GM12878 (cell line): ENCODE data around the gene CCDC144A. TPM values are rescaled to one million over a fixed set of nuclear protein-coding genes. Genes with fewer than 3 reads are reported as not detected.
"Not testable (repeated sequence)": the region's sequence is repeated elsewhere in the genome, so short reads cannot be mapped to it uniquely, and the experiment has no call there.

Source experiments
- ATAC-seq: fragments of 200-7000 bp; cut with Tn5 transposase; 3 replicates; pipeline ENCODE4 v1.9.1; 2020; ENCODE audit warnings: mild to moderate bottlenecking, moderate library complexity
- BruUV-seq: library from RNA; stranded (reverse); fragments of 400-500 nt; replicated peaks from 2 replicates; lab custom pipeline; 2021; lab: Mats Ljungman, UMichigan
- CTCF ChIA-PET: fragments of 300-600 bp; sonication (Branson Sonifier 250); formaldehyde crosslinking; extraction: SDS; loops from one replicate; lab custom pipeline; 2021; ENCODE audit warnings: inconsistent platforms; lab: Yijun Ruan, JAX
- POLR2A ChIA-PET: fragments of 350-600 bp; formaldehyde crosslinking; extraction: SDS; loops from one replicate; lab custom pipeline; 2021; ENCODE audit warnings: inconsistent platforms; lab: Charles Lee
- RAD21 ChIA-PET: fragments of 300-600 bp; sonication (Branson Sonifier 250); formaldehyde crosslinking; loops from one replicate; lab custom pipeline; 2023; ENCODE audit warnings: antibody characterized with exemption; ENCODE audit not compliant: unreplicated experiment; lab: Charles Lee
- SMC1A ChIA-PET: fragments of 300-600 bp; sonication (Branson Sonifier 250); formaldehyde crosslinking; loops from one replicate; lab custom pipeline; 2023; ENCODE audit not compliant: unreplicated experiment, uncharacterized antibody; lab: Charles Lee
- DNase-seq: peaks from one replicate; pipeline ENCODE4 v3.0.0-alpha.2; 2011; ENCODE audit warnings: low read depth, low spot score
- FAIRE-seq: peaks from 3 replicates; lab custom pipeline; 2011; peaks lifted over from hg19 to GRCh38; lab: Jason Lieb, UNC
- H2AFZ ChIP-seq: 2 replicates; pipeline ENCODE4 v1.6.0; 2011; ENCODE audit warnings: low read depth, low read length, control low read depth; ENCODE audit not compliant: control insufficient read depth
- H3K27ac ChIP-seq: 2 replicates; pipeline ENCODE4 v1.5.1; 2011; ENCODE audit warnings: control low read depth; ENCODE audit not compliant: control insufficient read depth, insufficient read depth
- H3K27me3 ChIP-seq, 2 experiments: replicated peaks in 1 of 2; 2 replicates each; pipeline versions ENCODE4 v1.6.0 to v1.6.1; 2011; ENCODE audit warnings: low read length in 1 of 2; ENCODE audit not compliant: control insufficient read depth in 2 of 2, insufficient read depth in 2 of 2
- H3K36me3 ChIP-seq, 2 experiments: 2 replicates each; pipeline ENCODE4 v1.5.1; 2011; ENCODE audit warnings: low read length in 1 of 2; ENCODE audit not compliant: control insufficient read depth in 2 of 2, insufficient read depth in 2 of 2
- H3K4me1 ChIP-seq: 2 replicates; pipeline ENCODE4 v1.6.1; 2011; ENCODE audit warnings: mild to moderate bottlenecking, low read length, moderate library complexity, mixed read lengths; ENCODE audit not compliant: control insufficient read depth, insufficient read depth
- H3K4me2 ChIP-seq: 2 replicates; pipeline ENCODE4 v1.6.0; 2011; ENCODE audit warnings: control low read depth; ENCODE audit not compliant: control insufficient read depth, insufficient read depth
- H3K4me3 ChIP-seq: fragments of 200-600 bp; sonication (generic); 2 replicates; pipeline ENCODE4 v1.5.1; 2016
- H3K79me2 ChIP-seq: 2 replicates; pipeline ENCODE4 v1.6.0; 2011; ENCODE audit warnings: low read length; ENCODE audit not compliant: control insufficient read depth, insufficient read depth
- H3K9ac ChIP-seq: 2 replicates; pipeline ENCODE4 v1.8.0; 2011; ENCODE audit warnings: low read length, control low read depth, mixed read lengths; ENCODE audit not compliant: control insufficient read depth, insufficient read depth
- H3K9me3 ChIP-seq: replicated peaks from 3 replicates; pipeline ENCODE4 v1.5.1; 2011; ENCODE audit warnings: mild to moderate bottlenecking, low read length; ENCODE audit not compliant: control insufficient read depth, insufficient read depth
- H4K20me1 ChIP-seq: 2 replicates; pipeline ENCODE4 v1.6.0; 2011; ENCODE audit not compliant: control insufficient read depth, insufficient read depth
- WGBS: methylation state at CpG from one replicate; pipeline ENCODE4 v1.1.6; 2016; ENCODE audit warnings: low lambda C conversion rate; ENCODE audit not compliant: insufficient replicate concordance, insufficient coverage; ENCODE audit errors: missing lambda C conversion rate; 5-methylcytosine and 5-hydroxymethylcytosine counted together
- in situ Hi-C: fragments of 300-500 bp; cut with MboI; formaldehyde crosslinking; loops from 9 replicates; pipeline ENCODE4 v1.14.3; 2018; ENCODE audit warnings: mixed read lengths
- intact Hi-C: fragments of 100-400 bp; cut with micrococcal nuclease; formaldehyde crosslinking; loops from one replicate; pipeline ENCODE4 v1.14.2; 2022; ENCODE audit not compliant: unreplicated experiment
- polyA plus RNA-seq, 11 experiments: library from polyadenylated mRNA; depleted of rRNA in 4 of 11; unstranded in 6 of 11; stranded (reverse) in 5 of 11; fragments of >200 nt; fragmentation: Nextera tagmentation in 4 of 11; fragmentation: Illumina TruSeq in 1 of 11; extraction: Ambion mirVana in 4 of 11; extraction: Trizol in 1 of 11; gene quantifications; 1 replicate in 1 of 11; 2 replicates in 10 of 11; pipeline versions ENCODE4 v1.2.1 to v1.2.3, GENCODE V29; 2011 to 2016; ENCODE audit warnings: inconsistent platforms in 2 of 11, missing spikeins in 2 of 11, low read depth in 1 of 11
- total RNA-seq, 4 experiments: library from RNA; depleted of rRNA in 3 of 4; stranded (reverse); fragments of >200 nt in 3 of 4; fragmentation: Illumina TruSeq in 1 of 4; extraction: Trizol in 1 of 4; gene quantifications; 2 replicates each; pipeline versions ENCODE4 v1.2.1 to v1.2.3, GENCODE V29; 2013 to 2021

CCDC144A gene
- total and polyA plus RNA-seq, 10 of the 15 experiments (the other 5 are each of a cell fraction or from before 2014, with no cell fraction given): 0.05 to 1.7 (median 0.79) TPM

DNA sequence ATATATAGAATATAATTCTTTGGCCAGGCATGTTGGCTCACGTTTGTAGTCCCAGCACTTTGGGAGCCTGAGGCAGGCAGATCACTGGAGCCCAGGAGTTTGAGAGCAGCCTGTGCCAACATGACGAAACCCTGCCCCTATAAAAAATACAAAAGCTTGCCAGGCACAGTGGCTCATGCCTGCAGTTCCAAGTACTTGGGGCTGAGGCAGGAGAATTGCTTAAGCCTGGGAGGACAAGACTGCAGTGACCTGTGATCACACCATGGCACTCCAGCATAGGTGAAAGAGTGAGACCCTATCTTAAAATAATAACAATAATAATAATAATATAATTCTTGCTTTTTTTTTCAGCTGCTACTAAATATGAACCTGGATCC, 83.1 kb downstream of the CCDC144A start:
- WGBS: no CpG with 5 or more reads among the region's 2 CpGs
- not testable (repeated sequence) for FAIRE-seq, BruUV-seq

DNA sequence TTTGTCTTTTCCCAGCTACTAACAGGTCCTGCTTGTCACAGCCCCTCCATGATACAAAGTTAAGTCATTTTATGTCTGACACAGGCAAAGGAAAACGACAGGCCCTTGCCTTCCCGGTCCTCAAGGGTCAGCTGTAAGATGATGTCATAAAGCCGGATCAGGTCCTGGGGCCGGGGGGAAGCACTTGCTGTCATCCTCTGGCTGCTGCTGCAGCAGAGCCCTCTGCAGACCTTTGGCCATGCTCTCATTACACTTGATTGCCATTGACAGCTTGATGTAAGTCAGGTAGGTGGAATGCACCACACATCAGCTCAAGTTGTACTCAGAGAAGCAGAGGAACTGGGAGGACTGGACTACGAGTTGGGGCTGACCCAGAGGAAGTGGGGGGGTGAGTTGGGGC, 97.8 kb downstream of the CCDC144A start:
- CTCF ChIA-PET, H4K20me1 ChIP-seq, H3K4me2 ChIP-seq, H3K9ac ChIP-seq, H2AFZ ChIP-seq, SMC1A ChIA-PET, H3K9me3 ChIP-seq, DNase-seq, intact Hi-C loops, FAIRE-seq, H3K27ac ChIP-seq, H3K27me3 ChIP-seq, BruUV-seq, in situ Hi-C loops, H3K4me1 ChIP-seq, H3K79me2 ChIP-seq, H3K36me3 ChIP-seq, ATAC-seq, H3K4me3 ChIP-seq, POLR2A ChIA-PET, RAD21 ChIA-PET: not testable (repeated sequence)
- 41% methylated on average over 5 of the region's 5 CpGs for WGBS

More for the DNA sequence above, 83.1 kb downstream of the CCDC144A start:
- H3K4me1 ChIP-seq, H3K36me3 ChIP-seq, H3K27ac ChIP-seq, H3K27me3 ChIP-seq, DNase-seq, H3K9ac ChIP-seq, H3K79me2 ChIP-seq, SMC1A ChIA-PET, H3K4me3 ChIP-seq, RAD21 ChIA-PET, CTCF ChIA-PET, in situ Hi-C loops, H4K20me1 ChIP-seq, H3K9me3 ChIP-seq, H3K4me2 ChIP-seq, H2AFZ ChIP-seq, intact Hi-C loops, ATAC-seq, POLR2A ChIA-PET: not testable (repeated sequence)

GRCh38 chr17:16788889-16789536, 99.0 kb downstream of the CCDC144A start:
- CTCF ChIA-PET, SMC1A ChIA-PET, DNase-seq: not testable (repeated sequence)

GRCh38 chr17:16789622-16790021, 99.6 kb downstream of the CCDC144A start:
- in situ Hi-C loops, H3K4me2 ChIP-seq, H3K4me1 ChIP-seq, POLR2A ChIA-PET, H4K20me1 ChIP-seq, RAD21 ChIA-PET, FAIRE-seq, H3K79me2 ChIP-seq, H3K27ac ChIP-seq, H3K9me3 ChIP-seq, intact Hi-C loops, H2AFZ ChIP-seq, H3K27me3 ChIP-seq, DNase-seq, ATAC-seq, H3K9ac ChIP-seq, CTCF ChIA-PET, SMC1A ChIA-PET, H3K36me3 ChIP-seq, BruUV-seq, H3K4me3 ChIP-seq: not testable (repeated sequence)
- WGBS: 35% methylated on average over 3 of the region's 3 CpGs

More at GRCh38 chr17:16788889-16789536, 99.0 kb downstream of the CCDC144A start:
- H3K4me2 ChIP-seq, H3K4me1 ChIP-seq, BruUV-seq, RAD21 ChIA-PET, H2AFZ ChIP-seq, H3K4me3 ChIP-seq, H4K20me1 ChIP-seq, H3K27me3 ChIP-seq, ATAC-seq, FAIRE-seq, in situ Hi-C loops, POLR2A ChIA-PET, H3K27ac ChIP-seq, H3K79me2 ChIP-seq, H3K9me3 ChIP-seq, H3K9ac ChIP-seq, H3K36me3 ChIP-seq, intact Hi-C loops: not testable (repeated sequence)
- 61% methylated on average over 6 of the region's 11 CpGs for WGBS
